H9 (cell line): ENCODE measurements around the gene FBN1. TPM values are rescaled to one million over a fixed set of nuclear protein-coding genes. Genes with fewer than 3 reads are reported as not detected.

Experiments
- DNase-seq: peaks from one replicate; pipeline ENCODE4 v3.0.0-alpha.2; 2017
- H2AFZ ChIP-seq: one replicate; pipeline ENCODE4 v1.6.1; 2013; ENCODE audit warnings: mild to moderate bottlenecking, low read length, control low read depth, moderate library complexity
- H2AK5ac ChIP-seq: 2 replicates; pipeline ENCODE4 v1.6.1; 2013; ENCODE audit warnings: low read length, control low read depth, mixed read lengths; ENCODE audit not compliant: insufficient read length
- H2BK120ac ChIP-seq: one replicate; pipeline ENCODE4 v1.6.1; 2013; ENCODE audit warnings: low read depth, mild to moderate bottlenecking, low read length, control low read depth, inconsistent platforms; ENCODE audit not compliant: poor library complexity, severe bottlenecking
- H2BK12ac ChIP-seq: 2 replicates; pipeline ENCODE4 v1.6.1; 2013; ENCODE audit warnings: low read length, control low read depth, mixed read lengths, low read depth; ENCODE audit not compliant: insufficient read length
- H2BK15ac ChIP-seq: 2 replicates; pipeline ENCODE4 v1.6.1; 2013; ENCODE audit warnings: low read depth, low read length, control low read depth
- H2BK20ac ChIP-seq: one replicate; pipeline ENCODE4 v1.6.1; 2013; ENCODE audit warnings: low read depth, mild to moderate bottlenecking, low read length, control low read depth, inconsistent platforms; ENCODE audit not compliant: poor library complexity, severe bottlenecking
- H2BK5ac ChIP-seq: 2 replicates; pipeline ENCODE4 v1.6.1; 2013; ENCODE audit warnings: low read length, control low read depth, mixed read lengths; ENCODE audit not compliant: insufficient read length
- H3K14ac ChIP-seq: 2 replicates; pipeline ENCODE4 v1.6.1; 2013; ENCODE audit warnings: low read length, control low read depth; ENCODE audit not compliant: insufficient read depth
- H3K18ac ChIP-seq: 2 replicates; pipeline ENCODE4 v1.6.1; 2013; ENCODE audit warnings: low read depth, mild to moderate bottlenecking, mixed read lengths, low read length, control low read depth; ENCODE audit not compliant: insufficient read length
- H3K23ac ChIP-seq: 2 replicates; pipeline ENCODE4 v1.6.1; 2013; ENCODE audit warnings: low read length, control low read depth, mixed read lengths, low read depth; ENCODE audit not compliant: insufficient read length
- H3K23me2 ChIP-seq: 2 replicates; pipeline ENCODE4 v1.6.1; 2013; ENCODE audit warnings: low read depth, mild to moderate bottlenecking, mixed read lengths, low read length, control low read depth; ENCODE audit not compliant: insufficient read length, poor library complexity, severe bottlenecking
- H3K27ac ChIP-seq: 2 replicates; pipeline ENCODE4 v1.5.1; 2013; ENCODE audit warnings: low read length, control low read depth, mixed read lengths, low read depth; ENCODE audit not compliant: insufficient read length
- H3K27me3 ChIP-seq: 2 replicates; pipeline ENCODE4 v1.6.1; 2013; ENCODE audit warnings: low read length, control low read depth, inconsistent platforms; ENCODE audit not compliant: insufficient read depth
- H3K4ac ChIP-seq: 2 replicates; pipeline ENCODE4 v1.6.1; 2013; ENCODE audit warnings: low read depth, mild to moderate bottlenecking, control low read depth, inconsistent platforms, low read length, moderate library complexity
- H3K4me1 ChIP-seq: 2 replicates; pipeline ENCODE4 v1.6.1; 2013; ENCODE audit warnings: low read length, control low read depth, inconsistent platforms; ENCODE audit not compliant: insufficient read depth
- H3K4me2 ChIP-seq: 2 replicates; pipeline ENCODE4 v1.6.1; 2013; ENCODE audit warnings: low read length, control low read depth, mixed read lengths; ENCODE audit not compliant: insufficient read length, insufficient read depth
- H3K56ac ChIP-seq: 2 replicates; pipeline ENCODE4 v1.6.1; 2013; ENCODE audit warnings: low read depth, mild to moderate bottlenecking, mixed read lengths, low read length, control low read depth; ENCODE audit not compliant: insufficient read length
- H3K79me1 ChIP-seq: 2 replicates; pipeline ENCODE4 v1.6.1; 2013; ENCODE audit warnings: low read depth, mild to moderate bottlenecking, moderate library complexity, low read length, control low read depth, inconsistent platforms; ENCODE audit not compliant: insufficient read depth, poor library complexity, severe bottlenecking
- H3K79me2 ChIP-seq: 2 replicates; pipeline ENCODE4 v1.6.1; 2013; ENCODE audit warnings: low read length, control low read depth, inconsistent platforms; ENCODE audit not compliant: insufficient read depth
- H3K9ac ChIP-seq: 2 replicates; pipeline ENCODE4 v1.6.1; 2013; ENCODE audit warnings: low read length, control low read depth, mixed read lengths; ENCODE audit not compliant: insufficient read length; ENCODE audit errors: extremely low read depth
- H3K9me3 ChIP-seq: one replicate; pipeline ENCODE4 v1.6.1; 2013; ENCODE audit warnings: low read depth, low read length, inconsistent platforms; ENCODE audit not compliant: control insufficient read depth
- H3T11ph ChIP-seq: one replicate; pipeline ENCODE4 v1.6.1; 2013; ENCODE audit warnings: mild to moderate bottlenecking, low read length, control low read depth, inconsistent platforms
- H4K20me1 ChIP-seq: one replicate; pipeline ENCODE4 v1.6.1; 2013; ENCODE audit not compliant: control insufficient read depth, insufficient read length, insufficient read depth
- H4K5ac ChIP-seq: 2 replicates; pipeline ENCODE4 v1.6.1; 2013; ENCODE audit warnings: low read depth, mild to moderate bottlenecking, mixed read lengths, low read length, control low read depth; ENCODE audit not compliant: insufficient read length
- H4K8ac ChIP-seq: replicated peaks from 2 replicates; pipeline ENCODE4 v1.6.1; 2013; ENCODE audit warnings: low read length, control low read depth, mixed read lengths, low read depth; ENCODE audit not compliant: insufficient read length
- H4K91ac ChIP-seq: 2 replicates; pipeline ENCODE4 v1.6.1; 2013; ENCODE audit warnings: low read depth, mild to moderate bottlenecking, moderate library complexity, mixed read lengths, low read length, control low read depth; ENCODE audit not compliant: insufficient read length
- H3K27ac Mint-ChIP-seq, 3 experiments: 2 replicates in 2 of 3; 3 replicates in 1 of 3; pipeline ENCODE4 v1.8.0; 2020 to 2021; ENCODE audit warnings: mixed read lengths in 3 of 3, mild to moderate bottlenecking in 1 of 3, moderate library complexity in 1 of 3
- H3K27me3 Mint-ChIP-seq: 2 replicates; pipeline ENCODE4 v1.8.0; 2021; ENCODE audit warnings: low read depth, mild to moderate bottlenecking, moderate library complexity, mixed read lengths
- H3K36me3 Mint-ChIP-seq, 3 experiments: 2 replicates in 2 of 3; 3 replicates in 1 of 3; pipeline ENCODE4 v1.8.0; 2020 to 2021; ENCODE audit warnings: low read depth in 3 of 3, mixed read lengths in 3 of 3; ENCODE audit not compliant: insufficient read depth in 1 of 3
- H3K4me1 Mint-ChIP-seq, 2 experiments: 2 replicates each; pipeline ENCODE4 v1.8.0; 2020; ENCODE audit warnings: mixed read lengths in 2 of 2
- H3K4me3 Mint-ChIP-seq, 2 experiments: 2 replicates in 1 of 2; 3 replicates in 1 of 2; pipeline ENCODE4 v1.8.0; 2020 to 2021; ENCODE audit warnings: mild to moderate bottlenecking in 2 of 2, mixed read lengths in 2 of 2, moderate library complexity in 1 of 2
- H3K9me3 Mint-ChIP-seq, 2 experiments: 2 replicates in 1 of 2; 3 replicates in 1 of 2; pipeline ENCODE4 v1.8.0; 2020; ENCODE audit warnings: mild to moderate bottlenecking in 2 of 2, mixed read lengths in 2 of 2, moderate library complexity in 1 of 2
- WGBS: extraction: QIAGEN DNeasy Blood & Tissue Kit; methylation state at CpG from one replicate; pipeline ENCODE4 v1.1.7; 2013; ENCODE audit warnings: missing lambda C conversion rate, low lambda C conversion rate, mixed read lengths; ENCODE audit not compliant: insufficient read length; ENCODE audit errors: extremely low coverage; 5-methylcytosine and 5-hydroxymethylcytosine counted together
- total RNA-seq: library from RNA; stranded (reverse); gene quantifications from 2 replicates; pipeline ENCODE4 v1.2.1, GENCODE V29; 2021
- TF ChIP-seq, protein P1 (sequence below): fragments of 200-600 bp; sonication (generic); conservative IDR thresholded peaks from 3 replicates; pipeline ENCODE4 v1.8.0; 2021; ENCODE audit warnings: antibody characterized with exemption, mild to moderate bottlenecking

Gene FBN1
- total RNA-seq, 1 experiment from 2014 or later: 3.6 TPM

DNA sequence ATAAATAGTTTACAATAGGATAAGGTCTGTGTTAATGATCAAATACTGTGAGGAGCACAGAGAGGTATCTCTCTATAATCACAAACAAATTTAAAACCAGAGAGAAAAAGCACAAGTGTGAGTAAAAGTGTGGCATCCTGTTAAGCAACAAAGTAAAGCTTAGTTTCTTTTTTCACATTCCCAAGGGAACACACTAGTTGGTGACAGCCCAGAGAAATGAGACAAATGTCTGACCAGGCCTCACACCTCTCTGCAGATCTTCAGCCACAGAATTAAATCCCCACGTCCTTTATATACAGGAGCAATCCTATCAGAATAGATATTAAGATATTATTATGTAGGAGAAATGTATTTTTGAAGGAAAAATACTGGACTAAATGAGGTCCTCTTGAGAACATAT, 2.7 kb downstream of the FBN1 start:
- Histone ChIP-seq H2BK20ac (no peak overlapping the region), H3K4ac (no peak overlapping the region), H3K56ac (no peak overlapping the region), H3K23ac (no peak overlapping the region), H4K91ac (no peak overlapping the region), H3K23me2 (peaks cover 23% of the 10 kb centered on the region), H3K27ac (no peak overlapping the region), H2BK15ac (no peak overlapping the region), H2BK120ac (no peak overlapping the region), H4K5ac (no peak overlapping the region), H3K9ac (no peak overlapping the region), H3K27me3 (peaks cover 12% of the 10 kb centered on the region; the same call in 1 of the 2 replicates), H4K8ac (no peak overlapping the region), H4K20me1 (no peaks in the 10 kb centered on the region), H2BK12ac (no peak overlapping the region), H3K9me3 (no peaks in the 10 kb centered on the region), H2AFZ (no peak overlapping the region), H3K18ac (no peak overlapping the region), H2AK5ac (no peak overlapping the region), H3K4me1 (peaks cover 7% of the 10 kb centered on the region), H3T11ph (no peak overlapping the region), H3K79me1 (no peaks in the 10 kb centered on the region), H3K14ac (no peak overlapping the region), H3K79me2 (no peaks in the 10 kb centered on the region), H2BK5ac (no peak overlapping the region), H3K4me2 (no peak overlapping the region)
- no peak overlapping the region for H3K27ac Mint-ChIP-seq
- no CpG with 5 or more reads among the region's 1 CpG for WGBS
- no peaks in the 10 kb centered on the region for H3K9me3 Mint-ChIP-seq
- peaks cover 53% of the 10 kb centered on the region for H3K27me3 Mint-ChIP-seq
- no peak for DNase-seq
- no peaks in the 10 kb centered on the region for H3K36me3 Mint-ChIP-seq
- TF ChIP-seq, protein P1, sequence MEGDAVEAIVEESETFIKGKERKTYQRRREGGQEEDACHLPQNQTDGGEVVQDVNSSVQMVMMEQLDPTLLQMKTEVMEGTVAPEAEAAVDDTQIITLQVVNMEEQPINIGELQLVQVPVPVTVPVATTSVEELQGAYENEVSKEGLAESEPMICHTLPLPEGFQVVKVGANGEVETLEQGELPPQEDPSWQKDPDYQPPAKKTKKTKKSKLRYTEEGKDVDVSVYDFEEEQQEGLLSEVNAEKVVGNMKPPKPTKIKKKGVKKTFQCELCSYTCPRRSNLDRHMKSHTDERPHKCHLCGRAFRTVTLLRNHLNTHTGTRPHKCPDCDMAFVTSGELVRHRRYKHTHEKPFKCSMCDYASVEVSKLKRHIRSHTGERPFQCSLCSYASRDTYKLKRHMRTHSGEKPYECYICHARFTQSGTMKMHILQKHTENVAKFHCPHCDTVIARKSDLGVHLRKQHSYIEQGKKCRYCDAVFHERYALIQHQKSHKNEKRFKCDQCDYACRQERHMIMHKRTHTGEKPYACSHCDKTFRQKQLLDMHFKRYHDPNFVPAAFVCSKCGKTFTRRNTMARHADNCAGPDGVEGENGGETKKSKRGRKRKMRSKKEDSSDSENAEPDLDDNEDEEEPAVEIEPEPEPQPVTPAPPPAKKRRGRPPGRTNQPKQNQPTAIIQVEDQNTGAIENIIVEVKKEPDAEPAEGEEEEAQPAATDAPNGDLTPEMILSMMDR: no peak
- H3K4me1 Mint-ChIP-seq: peaks cover 23 to 25% of the 10 kb centered on the region in 2 experiments
- H3K4me3 Mint-ChIP-seq: no peak overlapping the region
